Measurements from ENCODE around the gene ATP11A.
A peak's percentile ranks its signal among the peaks of the same experiment; 100 is the strongest.

Gene ATP11A

DNA sequence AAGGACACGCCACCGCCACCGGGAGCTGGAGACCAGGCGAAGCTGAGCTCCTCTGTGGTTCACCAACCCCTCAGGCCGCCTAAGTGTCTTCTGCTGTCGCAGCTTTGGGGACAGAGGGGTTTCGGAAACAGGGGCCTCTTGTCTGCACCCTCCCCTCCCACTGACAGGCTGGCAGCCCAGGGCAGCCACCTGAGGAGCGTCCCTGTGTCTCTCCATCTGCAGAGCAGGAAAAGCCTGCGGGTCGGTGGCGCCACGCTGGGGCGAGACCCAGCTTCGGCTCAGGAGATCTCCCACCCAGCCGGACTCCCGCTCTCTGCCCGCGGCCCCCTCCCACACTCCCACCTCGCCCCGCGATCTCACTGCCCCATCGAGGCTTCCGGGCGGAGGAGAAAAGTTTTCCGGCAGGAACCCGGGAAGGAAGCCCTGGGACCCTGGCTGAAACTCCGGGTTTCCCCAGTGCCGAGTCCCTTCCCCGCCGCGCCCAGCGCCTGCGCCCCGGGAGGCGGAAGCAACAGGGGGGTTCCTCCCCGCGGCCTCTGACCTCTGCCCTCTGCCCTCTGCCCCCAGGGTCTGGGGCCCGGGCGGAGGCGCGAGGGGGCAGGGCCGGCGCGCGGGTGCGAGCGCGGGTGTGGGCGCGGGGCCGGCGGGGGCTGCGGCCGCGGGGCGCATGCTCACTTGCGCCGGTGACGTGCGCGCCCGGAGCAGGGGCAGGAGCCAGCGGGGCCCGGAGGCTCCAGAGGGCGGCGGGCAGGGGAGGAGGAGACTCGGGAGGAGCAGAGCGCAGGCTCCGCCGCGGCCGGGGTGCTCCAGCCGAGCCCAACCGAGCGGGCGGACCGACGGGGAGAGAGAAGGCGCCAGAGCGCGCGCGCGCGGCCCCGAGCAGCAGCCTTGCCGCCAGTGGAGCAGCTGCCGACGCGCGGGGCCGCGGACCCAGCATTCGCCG, at the start of gene ATP11A:
TSS of gene ATP11A (plus strand) at position 736 of the 943 bp plus-strand sequence. CDS start 379 bp downstream, outside the sequence.
- DNase-seq (ENCODE audit: low read depth): peak; percentile 85

DNA sequence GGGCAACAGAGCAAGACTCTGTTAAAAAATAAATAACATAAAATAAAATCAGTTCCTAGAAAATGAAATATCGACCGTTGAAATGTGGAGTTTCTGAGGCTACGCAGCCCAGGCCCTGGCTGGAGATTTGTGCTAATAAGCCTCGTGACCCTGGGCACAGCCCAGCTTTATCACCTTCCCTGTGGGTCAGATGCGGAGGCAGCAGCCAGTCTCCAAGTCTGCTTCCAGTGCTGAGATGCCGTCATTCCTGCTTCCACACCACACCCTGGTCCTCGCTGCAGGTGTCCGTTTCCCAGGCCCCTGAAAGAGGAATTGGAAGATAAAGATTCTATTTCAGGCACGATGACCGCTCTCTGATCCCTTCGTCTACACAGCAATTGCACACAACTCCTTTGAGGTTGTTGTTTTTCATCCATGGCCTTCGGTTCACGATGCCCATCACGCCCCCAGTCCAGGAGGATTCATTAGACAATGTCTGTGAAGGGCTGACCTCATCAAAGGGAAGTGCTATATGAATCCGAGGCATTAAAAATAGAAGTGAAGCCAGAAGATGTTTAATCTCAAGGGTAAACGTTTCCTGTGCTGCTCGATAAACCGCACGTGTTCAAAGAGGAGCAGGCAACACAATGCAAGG, 48.3 kb upstream of the ATP11A start:
- no peak for DNase-seq (ENCODE audit: low read depth)

GRCh38 chr13:112642090-112642460, 47.8 kb upstream of the ATP11A start:
- no peak for DNase-seq (ENCODE audit: low read depth)

DNA sequence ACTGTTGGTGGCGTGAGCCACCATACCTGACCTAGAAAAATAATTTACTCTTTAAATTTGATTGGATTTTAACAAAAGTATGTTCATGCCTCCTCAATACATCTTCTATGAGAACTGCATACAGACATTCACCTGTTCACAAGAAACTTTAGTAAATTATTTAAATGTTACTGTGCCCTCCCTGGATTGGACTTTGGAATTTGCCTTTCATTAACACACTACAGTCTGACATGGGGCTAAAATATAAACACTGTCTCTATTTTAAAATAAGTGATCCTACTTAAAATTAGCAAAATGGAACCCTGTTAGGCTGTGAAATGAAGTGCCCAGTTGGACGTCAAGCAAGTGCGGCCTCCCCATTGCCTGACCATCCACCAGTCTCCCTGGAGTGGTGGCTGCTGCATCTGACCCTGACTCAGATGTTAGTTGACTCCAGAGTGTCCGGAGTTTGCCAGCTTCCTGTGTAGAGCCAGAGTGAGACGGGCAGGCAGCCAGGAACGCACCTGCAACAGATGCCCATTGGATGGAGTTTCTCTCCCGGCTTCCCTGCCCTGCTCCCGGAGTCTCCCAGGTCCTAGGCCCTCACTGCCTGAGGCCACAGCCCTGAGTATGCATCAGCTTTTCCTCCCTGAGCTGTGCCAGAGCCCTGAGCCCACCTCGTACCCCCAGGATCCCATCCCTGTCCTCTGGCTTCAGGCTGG, 45.9 kb upstream of the ATP11A start:
- DNase-seq (ENCODE audit: low read depth): no peak

GRCh38 chr13:112645327-112645914, 44.4 kb upstream of the ATP11A start:
- DNase-seq (ENCODE audit: low read depth): no peak

DNA sequence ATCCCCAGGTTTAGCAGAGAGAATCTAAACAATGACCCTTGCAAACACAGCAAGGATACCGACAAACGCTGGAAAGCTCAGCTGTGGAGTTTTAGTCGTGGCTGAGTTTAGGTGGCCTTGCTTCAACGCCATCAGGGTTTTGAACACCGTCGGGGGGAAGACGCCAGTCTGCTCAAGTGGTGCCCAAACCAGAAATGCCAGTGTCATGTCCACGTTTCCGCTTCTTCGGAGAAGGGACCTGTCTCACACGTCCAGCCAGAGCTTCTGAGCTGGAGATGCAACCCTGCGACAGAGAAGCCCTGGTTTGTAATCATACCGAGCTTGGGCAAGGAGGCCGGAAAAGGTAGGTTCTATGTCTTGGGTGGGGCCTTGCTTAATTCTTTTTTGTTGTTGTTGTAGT, 42.6 kb upstream of the ATP11A start:
- DNase-seq (ENCODE audit: low read depth): no peak

DNA sequence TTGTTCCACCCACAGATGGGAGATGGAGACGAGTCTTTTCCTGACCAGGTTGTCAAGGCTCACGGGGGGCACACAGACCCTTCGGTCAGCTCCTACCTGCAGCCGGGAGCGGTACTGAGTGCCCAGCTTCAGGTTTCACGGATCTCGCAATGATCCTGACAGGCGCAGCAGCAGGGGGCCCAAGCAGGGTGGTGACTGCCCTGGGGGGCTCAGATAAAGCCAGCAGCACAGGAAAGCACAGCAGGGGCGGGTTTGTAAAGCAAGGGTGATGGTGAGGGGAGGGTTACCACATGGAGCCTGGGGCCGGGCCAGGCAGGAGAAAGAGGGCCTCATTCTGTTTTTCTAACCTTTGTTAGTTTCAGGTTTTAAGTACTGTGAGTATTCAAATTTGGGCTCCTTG, 41.7 kb upstream of the ATP11A start:
- DNase-seq (ENCODE audit: low read depth): no peak

DNA sequence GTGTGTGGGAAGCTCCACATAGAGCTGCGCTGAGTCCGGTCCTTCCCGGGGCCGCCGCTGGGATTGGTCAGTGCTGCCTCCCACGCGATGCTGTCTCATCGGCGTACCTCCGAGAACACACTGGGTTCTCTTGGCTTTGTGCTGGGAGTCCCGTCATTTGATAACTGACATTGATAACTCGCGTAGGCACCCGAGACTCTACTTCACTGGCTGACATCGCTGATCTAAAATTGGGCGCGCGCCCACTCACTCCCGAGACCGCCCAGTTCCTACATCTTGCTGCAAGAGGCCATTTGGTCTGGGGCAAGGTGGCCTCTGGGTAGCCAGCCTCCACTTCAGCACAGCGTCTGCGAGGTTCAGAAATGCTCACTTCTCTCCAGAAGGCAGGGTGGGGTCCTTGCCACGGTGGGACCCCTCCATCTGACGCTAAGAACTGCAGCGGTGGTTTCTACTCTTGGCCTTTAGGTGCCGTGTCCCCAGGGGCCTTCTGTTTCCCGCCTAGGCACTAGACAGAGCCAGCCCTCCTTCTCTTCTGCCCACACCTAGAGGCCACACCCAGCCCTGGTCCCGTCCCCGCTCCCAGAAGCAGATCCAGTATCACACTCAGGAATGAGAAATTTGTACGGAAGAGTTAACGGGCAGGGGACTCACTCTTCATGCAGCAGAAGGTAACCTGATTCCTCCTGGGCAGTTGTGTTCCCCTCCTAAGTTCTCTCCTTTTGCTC, 40.7 kb upstream of the ATP11A start:
- no peak for DNase-seq (ENCODE audit: low read depth)

DNA sequence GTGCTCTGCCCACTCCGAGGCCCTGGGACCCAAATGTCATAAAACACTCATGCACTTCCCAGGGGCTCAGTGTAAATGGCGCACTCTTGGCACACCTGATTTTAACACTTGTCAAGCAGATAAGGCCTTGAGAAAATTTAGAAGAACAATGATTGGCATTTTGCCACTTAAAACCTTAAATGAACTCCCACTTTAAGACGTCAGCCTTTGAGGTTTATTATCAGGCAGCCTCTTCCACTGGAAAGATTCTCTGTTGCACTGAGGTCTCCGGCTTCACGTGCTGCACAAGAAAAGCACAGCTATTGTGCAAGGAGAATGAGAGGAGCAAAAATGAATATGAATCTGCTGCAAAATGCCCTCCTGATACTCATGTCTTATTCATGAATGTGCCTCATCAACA, 38.5 kb upstream of the ATP11A start:
- no peak for DNase-seq (ENCODE audit: low read depth)

DNA sequence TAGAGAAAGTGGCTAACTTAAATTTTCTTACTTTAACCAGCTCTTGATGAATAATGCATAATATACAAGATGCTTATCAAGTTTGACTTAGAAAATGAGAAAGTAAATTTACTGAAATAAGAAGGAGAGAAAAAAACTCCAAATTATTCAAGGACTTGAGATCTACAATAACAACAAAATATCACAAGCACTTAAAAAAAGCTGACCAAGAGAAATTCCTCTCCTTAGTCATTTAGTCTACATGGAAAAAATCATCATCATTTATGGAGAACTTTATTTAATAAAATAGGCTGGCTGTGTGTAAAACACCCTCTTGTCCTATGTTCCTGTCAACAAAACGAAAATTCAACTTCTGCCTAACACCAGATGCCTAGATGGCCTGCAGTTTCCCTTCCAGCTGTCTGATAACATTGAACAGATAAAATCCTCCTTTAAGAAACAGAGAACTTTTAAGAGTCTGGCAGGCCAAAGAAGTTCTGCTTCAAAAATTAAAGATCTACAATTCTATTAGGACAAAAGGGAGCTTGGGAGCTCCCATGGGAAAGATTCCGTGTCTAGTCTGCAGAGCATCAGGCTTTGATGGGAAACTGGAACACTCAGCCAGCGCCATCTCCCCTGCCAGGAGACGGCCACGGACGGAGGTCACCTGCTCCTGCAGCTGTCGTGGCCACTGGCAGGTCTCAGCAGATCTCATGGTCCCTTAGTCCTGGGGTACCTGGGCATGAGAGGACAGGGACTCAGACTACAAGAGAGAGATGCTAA, 37.9 kb upstream of the ATP11A start:
- no peak for DNase-seq (ENCODE audit: low read depth)

DNA sequence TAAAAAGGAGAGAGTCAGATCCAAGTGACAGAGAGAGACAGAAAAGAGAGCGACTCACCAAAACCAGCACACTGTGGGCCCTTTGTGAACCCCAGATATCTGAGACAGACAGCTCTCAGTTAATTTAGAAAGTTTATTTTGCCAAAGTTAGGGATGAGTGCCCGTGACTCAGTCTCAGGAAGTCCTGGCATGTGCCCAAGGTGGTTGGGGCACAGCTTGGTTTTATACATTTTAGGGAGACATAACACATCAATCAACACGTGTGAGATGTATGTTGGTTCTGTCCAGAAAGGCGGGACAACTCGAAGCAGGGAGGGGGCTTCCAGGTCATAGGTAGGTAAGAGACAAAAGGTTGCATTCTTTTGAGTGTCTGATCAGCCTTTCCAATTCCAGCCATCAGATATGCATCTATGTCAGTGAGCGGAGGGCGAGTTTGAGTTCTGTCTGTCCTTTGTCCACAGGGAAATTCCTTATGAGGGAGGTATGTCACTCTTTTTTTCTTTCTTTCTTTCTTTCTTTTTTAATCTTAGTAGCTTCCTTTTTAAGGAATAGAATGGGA, 37.2 kb upstream of the ATP11A start:
- DNase-seq (ENCODE audit: low read depth): no peak

DNA sequence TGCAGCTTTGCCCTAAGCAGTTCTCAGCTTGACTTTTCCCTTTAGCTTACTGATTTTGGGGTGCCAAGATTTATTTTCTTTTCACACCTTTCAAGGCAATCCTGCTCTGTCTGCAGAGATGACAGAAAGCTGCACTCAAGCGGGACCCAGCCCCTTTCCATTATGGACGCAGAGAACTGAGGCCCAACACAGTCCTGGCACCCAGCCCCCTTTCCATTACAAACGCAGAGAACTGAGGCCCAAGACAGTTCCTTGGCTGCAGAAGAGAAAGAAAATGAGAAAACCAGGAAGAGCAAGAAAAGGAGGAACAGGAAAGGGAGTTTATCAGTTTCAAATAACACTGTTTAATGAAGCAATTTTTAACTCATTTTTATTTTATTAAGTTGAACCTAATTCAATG, 36.8 kb upstream of the ATP11A start:
- no peak for DNase-seq (ENCODE audit: low read depth)

DNA sequence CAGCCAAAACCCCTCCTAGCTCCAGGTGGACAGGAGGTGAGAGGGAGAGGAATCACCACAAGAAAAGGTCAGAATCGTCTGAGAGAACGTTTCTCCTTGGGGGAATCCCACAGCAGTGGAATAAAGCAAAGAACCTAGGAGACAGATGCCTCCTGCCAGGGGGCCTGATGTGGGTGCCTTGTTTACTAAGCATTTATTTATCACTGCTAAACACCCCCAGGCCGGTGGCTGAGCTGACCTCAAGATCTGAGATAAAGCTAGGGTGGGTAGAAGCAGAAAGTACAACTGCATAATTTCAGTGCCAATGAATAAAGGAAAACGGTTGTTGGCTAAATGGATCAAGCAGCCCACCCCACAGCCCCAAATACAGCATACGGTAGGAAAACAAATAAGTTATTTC, 33.9 kb upstream of the ATP11A start:
- no peak for DNase-seq (ENCODE audit: low read depth)

DNA sequence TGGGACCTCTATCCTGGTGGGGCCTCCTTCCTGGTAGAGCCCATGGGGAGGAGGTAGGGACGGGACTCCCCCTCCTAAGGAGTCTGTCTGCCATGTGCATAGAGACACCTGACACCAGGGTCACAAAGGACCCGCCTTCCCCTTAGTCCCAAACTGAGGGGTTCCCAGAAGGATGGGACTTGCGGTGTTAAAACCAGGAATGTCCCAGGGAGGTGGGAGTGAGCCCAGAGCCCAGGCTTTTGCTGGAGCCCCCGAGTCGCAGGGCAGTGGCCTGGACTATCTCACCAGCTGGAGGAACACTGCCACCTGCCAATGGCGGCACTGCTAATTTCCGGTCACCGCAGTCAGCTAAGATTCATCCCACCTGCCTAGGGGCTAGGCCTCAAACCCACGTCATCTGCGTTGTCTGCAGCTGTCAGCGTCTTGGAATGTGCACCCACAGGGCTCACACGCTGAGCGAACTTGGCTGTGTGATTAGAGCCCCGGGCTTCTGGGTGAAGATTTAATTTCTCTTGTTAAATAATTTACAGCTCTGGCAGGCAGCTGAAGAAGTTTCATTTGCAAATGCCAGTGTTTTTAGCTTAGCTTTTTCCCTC, 31.9 kb upstream of the ATP11A start:
- DNase-seq (ENCODE audit: low read depth): peak; percentile 84

GRCh38 chr13:112658808-112659207, 31.0 kb upstream of the ATP11A start:
- DNase-seq (ENCODE audit: low read depth): peak; percentile 19

GRCh38 chr13:112661291-112661690, 28.5 kb upstream of the ATP11A start:
- DNase-seq (ENCODE audit: low read depth): no peak

DNA sequence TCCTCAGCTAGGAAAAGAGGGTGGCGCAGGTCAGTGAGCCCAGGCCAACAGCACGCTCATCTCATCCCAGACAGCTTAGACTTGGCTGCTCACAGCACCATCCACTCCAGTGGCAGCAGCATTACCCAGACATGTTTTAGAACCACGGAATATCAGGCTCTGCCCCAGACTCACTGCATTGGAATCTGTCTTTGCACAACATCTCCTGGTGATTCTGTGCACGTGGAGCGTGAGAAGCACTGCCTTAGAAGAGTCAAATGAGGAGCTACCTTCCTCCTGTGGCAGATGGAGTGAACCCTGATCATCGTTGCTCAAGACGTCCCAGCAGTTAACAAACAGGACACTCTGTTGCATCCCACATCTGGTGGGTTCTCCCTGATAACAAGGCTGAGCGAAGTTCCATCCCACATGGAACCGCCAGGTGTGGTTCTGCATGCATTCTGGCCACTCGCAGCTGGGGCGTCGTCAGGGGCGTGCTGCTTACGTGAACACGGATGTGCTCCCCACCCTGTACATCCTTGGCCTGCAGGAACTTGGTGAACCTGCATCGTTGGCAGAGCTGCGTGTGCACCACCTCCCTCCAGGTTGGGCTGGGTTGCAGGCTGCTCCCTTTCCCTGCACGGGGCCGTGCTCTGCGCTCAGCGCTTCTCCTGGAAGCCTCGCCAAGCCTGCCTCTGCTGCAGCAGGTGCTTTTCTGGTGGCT, 25.2 kb upstream of the ATP11A start:
- peak; percentile 35 for DNase-seq (ENCODE audit: low read depth)

- DNase-seq (ENCODE audit: low read depth): no peak
Observed at GRCh38 chr13:112668924-112669323, 20.9 kb upstream of the ATP11A start.

DNA sequence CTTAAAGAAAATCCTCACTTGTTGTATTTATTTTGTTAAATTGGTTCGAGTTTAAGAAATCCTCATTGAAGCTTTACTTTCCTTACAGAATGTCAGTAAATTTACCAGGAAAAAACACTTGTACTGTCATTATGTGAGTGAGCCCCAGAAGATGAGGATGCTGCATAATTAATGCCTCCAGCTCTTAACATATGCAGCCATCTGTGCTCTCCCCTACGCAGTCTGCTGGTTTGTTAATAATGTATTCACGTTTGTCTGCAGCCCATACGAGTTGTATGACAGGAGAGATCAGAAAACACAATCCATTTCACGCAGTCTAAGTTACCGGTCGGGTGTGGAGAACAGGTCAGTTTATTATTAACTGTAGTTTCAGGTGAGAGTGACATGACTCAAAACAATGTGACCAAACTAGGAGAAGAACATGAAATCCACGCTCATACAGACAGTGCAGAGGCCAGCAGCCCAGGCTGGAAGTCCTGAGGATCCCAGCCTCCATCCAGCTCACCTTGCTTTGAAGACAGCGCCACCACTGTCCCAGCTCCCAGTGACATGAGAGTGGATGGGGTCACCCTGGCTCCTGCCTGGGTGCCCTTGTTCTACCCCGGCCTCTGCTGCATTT, 19.8 kb upstream of the ATP11A start:
- no peak for DNase-seq (ENCODE audit: low read depth)
